ENCODE data around the gene SLC44A4.

Gene SLC44A4

GRCh38 chr6:31898383-31899011, 19.7 kb upstream of the SLC44A4 start:
- no CpG with 5 or more reads among the region's 8 CpGs for WGBS (ENCODE audit: extremely low coverage, insufficient coverage, insufficient read length)
- Histone ChIP-seq H3K9ac (ENCODE audit: low read length) (peak overlapping the region; percentile 97), H2BK12ac (ENCODE audit: low read length) (no peak overlapping the region), H3K23ac (ENCODE audit: low read length) (no peak overlapping the region), H3K4me2 (ENCODE audit: low read length) (peak overlapping the region; percentile 90), H3K14ac (ENCODE audit: low read length) (no peak overlapping the region), H3K79me1 (ENCODE audit: low read length) (peaks cover 20% of the 10 kb centered on the region), H3K27me3 (ENCODE audit: insufficient read depth, low read length) (no peaks in the 10 kb centered on the region), H3K36me3 (ENCODE audit: control insufficient read depth in 1 of 2, insufficient read depth in 2 of 2, low read length in 2 of 2) (peaks cover 13 to 18% of the 10 kb centered on the region in 2 experiments), H2AK5ac (ENCODE audit: low read length) (no peak overlapping the region), H2BK120ac (ENCODE audit: insufficient read depth, low read length, poor library complexity) (no peak overlapping the region), H3K9me3 (ENCODE audit: insufficient read depth, low read depth, low read length) (peaks cover 4% of the 10 kb centered on the region), H2AFZ (ENCODE audit: insufficient read depth, low read length, poor library complexity) (peak overlapping the region; percentile 72), H2BK5ac (ENCODE audit: low read depth, low read length, poor library complexity) (no peak overlapping the region), H4K12ac (ENCODE audit: low read depth, low read length) (no peak overlapping the region), H3K79me2 (ENCODE audit: control insufficient read depth, insufficient read depth, low read length, poor library complexity) (peaks cover 7% of the 10 kb centered on the region), H3K4me1 (ENCODE audit: control insufficient read depth in 1 of 2, insufficient read depth in 2 of 2, low read length in 2 of 2) (peaks cover 15 to 17% of the 10 kb centered on the region in 2 experiments), H3K18ac (ENCODE audit: low read length) (peak overlapping the region; percentile 42), H4K8ac (ENCODE audit: low read depth, low read length) (no peak overlapping the region), H3K4ac (ENCODE audit: low read depth, low read length) (no peak overlapping the region), H3K27ac (ENCODE audit: low read depth, low read length) (peak overlapping the region; percentile 13), H4K91ac (ENCODE audit: low read depth, low read length) (no peak overlapping the region), H3K4me3 (ENCODE audit: low read depth, low read length) (peak overlapping the region; percentile 94)
- DNase-seq, result peak in 1 of 2 donors; percentile 68

GRCh38 chr6:31897612-31898382, 19.0 kb upstream of the SLC44A4 start, which contains the start of gene EHMT2:
TSS of gene EHMT2 (minus strand) at chr6:31897698. CDS start at chr6:31897677, 21 bp downstream.
- H2AFZ ChIP-seq (ENCODE audit: insufficient read depth, low read length, poor library complexity), result peak within 1 kb of the TSS; percentile 94
- no peak within 1 kb of the TSS for H2BK120ac ChIP-seq (ENCODE audit: insufficient read depth, low read length, poor library complexity)
- no peak within 1 kb of the TSS for H2BK12ac ChIP-seq (ENCODE audit: low read length)
- peaks cover 18 to 25% of the 10 kb centered on the region in 2 experiments for H3K36me3 ChIP-seq (ENCODE audit: control insufficient read depth in 1 of 2, insufficient read depth in 2 of 2, low read length in 2 of 2)
- peak within 1 kb of the TSS; percentile 86 for H4K91ac ChIP-seq (ENCODE audit: low read depth, low read length)
- WGBS (ENCODE audit: extremely low coverage, insufficient coverage, insufficient read length), result no CpG with 5 or more reads among the region's 49 CpGs
- H2AK5ac ChIP-seq (ENCODE audit: low read length), result peak within 1 kb of the TSS; percentile 68
- H3K79me2 ChIP-seq (ENCODE audit: control insufficient read depth, insufficient read depth, low read length, poor library complexity), result peaks cover 7% of the 10 kb centered on the region
- H3K18ac ChIP-seq (ENCODE audit: low read length), result peak within 1 kb of the TSS; percentile 93
- peak within 1 kb of the TSS; percentile 19 for H3K27ac ChIP-seq (ENCODE audit: low read depth, low read length)
- H4K12ac ChIP-seq (ENCODE audit: low read depth, low read length), result peak within 1 kb of the TSS; percentile 83
- H3K9ac ChIP-seq (ENCODE audit: low read length), result peak within 1 kb of the TSS; percentile 97
- no peak within 1 kb of the TSS for H3K23ac ChIP-seq (ENCODE audit: low read length)
- peaks cover 20% of the 10 kb centered on the region for H3K79me1 ChIP-seq (ENCODE audit: low read length)
- peak within 1 kb of the TSS; percentile 82 for H4K8ac ChIP-seq (ENCODE audit: low read depth, low read length)
- no peaks in the 10 kb centered on the region for H3K27me3 ChIP-seq (ENCODE audit: insufficient read depth, low read length)
- H3K4me3 ChIP-seq (ENCODE audit: low read depth, low read length), result peak within 1 kb of the TSS; percentile 94
- DNase-seq, result peak; percentile 69 to 87
- H3K4ac ChIP-seq (ENCODE audit: low read depth, low read length), result peak within 1 kb of the TSS; percentile 70
- peak within 1 kb of the TSS; percentile 77 for H3K14ac ChIP-seq (ENCODE audit: low read length)
- peak within 1 kb of the TSS; percentile 90 for H3K4me2 ChIP-seq (ENCODE audit: low read length)
- H3K9me3 ChIP-seq (ENCODE audit: insufficient read depth, low read depth, low read length), result peaks cover 4% of the 10 kb centered on the region
- H3K4me1 ChIP-seq (ENCODE audit: control insufficient read depth in 1 of 2, insufficient read depth in 2 of 2, low read length in 2 of 2), result peaks cover 15 to 17% of the 10 kb centered on the region in 2 experiments
- peak within 1 kb of the TSS; percentile 10 for H2BK5ac ChIP-seq (ENCODE audit: low read depth, low read length, poor library complexity)

GRCh38 chr6:31896856-31897611, 18.2 kb upstream of the SLC44A4 start:
- Histone ChIP-seq H3K36me3 (ENCODE audit: control insufficient read depth in 1 of 2, insufficient read depth in 2 of 2, low read length in 2 of 2) (peaks cover 25 to 33% of the 10 kb centered on the region in 2 experiments), H2AFZ (ENCODE audit: insufficient read depth, low read length, poor library complexity) (peak overlapping the region; percentile 94), H2AK5ac (ENCODE audit: low read length) (peak overlapping the region; percentile 68), H2BK12ac (ENCODE audit: low read length) (no peak overlapping the region), H2BK5ac (ENCODE audit: low read depth, low read length, poor library complexity) (peak overlapping the region; percentile 10), H3K4me2 (ENCODE audit: low read length) (peak overlapping the region; percentile 77), H3K4me1 (ENCODE audit: control insufficient read depth in 1 of 2, insufficient read depth in 2 of 2, low read length in 2 of 2) (peaks cover 15 to 17% of the 10 kb centered on the region in 2 experiments), H3K18ac (ENCODE audit: low read length) (peak overlapping the region; percentile 93), H3K9me3 (ENCODE audit: insufficient read depth, low read depth, low read length) (peaks cover 4% of the 10 kb centered on the region), H3K79me2 (ENCODE audit: control insufficient read depth, insufficient read depth, low read length, poor library complexity) (peaks cover 7% of the 10 kb centered on the region), H2BK120ac (ENCODE audit: insufficient read depth, low read length, poor library complexity) (no peak overlapping the region), H4K8ac (ENCODE audit: low read depth, low read length) (peak overlapping the region; percentile 82), H3K79me1 (ENCODE audit: low read length) (peaks cover 20% of the 10 kb centered on the region), H3K14ac (ENCODE audit: low read length) (peak overlapping the region; percentile 77), H3K9ac (ENCODE audit: low read length) (peak overlapping the region; percentile 80), H3K4me3 (ENCODE audit: low read depth, low read length) (peak overlapping the region; percentile 94), H3K27me3 (ENCODE audit: insufficient read depth, low read length) (no peaks in the 10 kb centered on the region), H4K12ac (ENCODE audit: low read depth, low read length) (peak overlapping the region; percentile 83), H3K4ac (ENCODE audit: low read depth, low read length) (peak overlapping the region; percentile 70), H4K91ac (ENCODE audit: low read depth, low read length) (peak overlapping the region; percentile 86), H3K23ac (ENCODE audit: low read length) (no peak overlapping the region), H3K27ac (ENCODE audit: low read depth, low read length) (peak overlapping the region; percentile 19)
- WGBS (ENCODE audit: extremely low coverage, insufficient coverage, insufficient read length), result no CpG with 5 or more reads among the region's 62 CpGs
- DNase-seq, result no peak

GRCh38 chr6:31896493-31896855, 17.7 kb upstream of the SLC44A4 start:
- Histone ChIP-seq H3K27me3 (ENCODE audit: insufficient read depth, low read length) (no peaks in the 10 kb centered on the region), H3K36me3 (ENCODE audit: control insufficient read depth in 1 of 2, insufficient read depth in 2 of 2, low read length in 2 of 2) (peaks cover 29 to 36% of the 10 kb centered on the region in 2 experiments), H3K4ac (ENCODE audit: low read depth, low read length) (no peak overlapping the region), H3K18ac (ENCODE audit: low read length) (peak overlapping the region; percentile 93), H3K79me1 (ENCODE audit: low read length) (peaks cover 15% of the 10 kb centered on the region), H3K9ac (ENCODE audit: low read length) (no peak overlapping the region), H2BK120ac (ENCODE audit: insufficient read depth, low read length, poor library complexity) (no peak overlapping the region), H3K14ac (ENCODE audit: low read length) (no peak overlapping the region), H3K79me2 (ENCODE audit: control insufficient read depth, insufficient read depth, low read length, poor library complexity) (peaks cover 7% of the 10 kb centered on the region), H2BK5ac (ENCODE audit: low read depth, low read length, poor library complexity) (no peak overlapping the region), H3K27ac (ENCODE audit: low read depth, low read length) (no peak overlapping the region), H4K8ac (ENCODE audit: low read depth, low read length) (no peak overlapping the region), H4K91ac (ENCODE audit: low read depth, low read length) (peak overlapping the region; percentile 39), H3K9me3 (ENCODE audit: insufficient read depth, low read depth, low read length) (peaks cover 4% of the 10 kb centered on the region), H2BK12ac (ENCODE audit: low read length) (no peak overlapping the region), H4K12ac (ENCODE audit: low read depth, low read length) (peak overlapping the region; percentile 0), H2AK5ac (ENCODE audit: low read length) (no peak overlapping the region), H2AFZ (ENCODE audit: insufficient read depth, low read length, poor library complexity) (no peak overlapping the region), H3K4me3 (ENCODE audit: low read depth, low read length) (no peak overlapping the region), H3K4me2 (ENCODE audit: low read length) (peak overlapping the region; percentile 77), H3K4me1 (ENCODE audit: control insufficient read depth in 1 of 2, insufficient read depth in 2 of 2, low read length in 2 of 2) (peaks cover 15 to 17% of the 10 kb centered on the region in 2 experiments), H3K23ac (ENCODE audit: low read length) (no peak overlapping the region)
- DNase-seq, result no peak
- WGBS (ENCODE audit: extremely low coverage, insufficient coverage, insufficient read length), result no CpG with 5 or more reads among the region's 4 CpGs

All from trophoblast cell (in vitro differentiated cells and primary cell).